ENCODE measurements around the gene ZNF492. TPM values are rescaled to one million over a fixed set of nuclear protein-coding genes. Genes with fewer than 3 reads are reported as not detected.

ZNF492 gene
- total RNA-seq, 3 donors from 2014 or later (not counting 1 experiment from before 2014, with no cell fraction given), result 0.40 to 0.54 TPM; not detected in 1

GRCh38 chr19:22622901-22623840 lies 11.0 kb upstream of the ZNF492 start:
- Histone ChIP-seq H3K9me3 (ENCODE audit: control insufficient read depth, insufficient read depth, low read length) (peaks cover 18% of the 10 kb centered on the region), H3K36me3 (ENCODE audit: control insufficient read depth, insufficient read depth, low read length) (no peaks in the 10 kb centered on the region), H3K4me1 (ENCODE audit: control insufficient read depth, insufficient read depth, low read length) (no peaks in the 10 kb centered on the region), H3K27me3 (ENCODE audit: control insufficient read depth, insufficient read depth, low read length) (peaks cover 2% of the 10 kb centered on the region), H3K4me3 (ENCODE audit: low read length) (no peak overlapping the region), H3K27ac (ENCODE audit: low read length) (no peak overlapping the region)
- no peaks in the 10 kb centered on the region for H3K36me3 Mint-ChIP-seq
- H3K4me1 Mint-ChIP-seq, result no peaks in the 10 kb centered on the region
- DNase-seq (no peak), ATAC-seq (no peak)
- intact Hi-C loops (cut with micrococcal nuclease), result no loop called here
- H3K27me3 Mint-ChIP-seq (ENCODE audit: low read depth in 2 of 2), result no peaks in the 10 kb centered on the region
- TF ChIP-seq CTCF (IDR thresholded peaks at IDR 0.05), result no peak
- H3K27ac Mint-ChIP-seq, result no peak overlapping the region
- 14% methylated on average over 71 of the region's 71 CpGs for WGBS (ENCODE audit: insufficient coverage)
- no peak overlapping the region for H3K4me3 Mint-ChIP-seq
- H3K9me3 Mint-ChIP-seq, result peaks cover 4 to 5% of the 10 kb centered on the region in 2 donors

- H3K27ac Mint-ChIP-seq, result no peak overlapping the region
- ATAC-seq (no peak), DNase-seq (no peak)
- no peaks in the 10 kb centered on the region for H3K4me1 Mint-ChIP-seq
- no peak for TF ChIP-seq CTCF (IDR thresholded peaks at IDR 0.05)
- intact Hi-C loops (cut with micrococcal nuclease), result no loop called here
- H3K9me3 Mint-ChIP-seq, result peaks cover 2 to 6% of the 10 kb centered on the region in 2 donors
- no peaks in the 10 kb centered on the region for H3K27me3 Mint-ChIP-seq (ENCODE audit: low read depth in 2 of 2)
- Histone ChIP-seq H3K9me3 (ENCODE audit: control insufficient read depth, insufficient read depth, low read length) (peaks cover 21% of the 10 kb centered on the region), H3K27ac (ENCODE audit: low read length) (no peak overlapping the region), H3K27me3 (ENCODE audit: control insufficient read depth, insufficient read depth, low read length) (peaks cover 2% of the 10 kb centered on the region), H3K36me3 (ENCODE audit: control insufficient read depth, insufficient read depth, low read length) (no peaks in the 10 kb centered on the region), H3K4me1 (ENCODE audit: control insufficient read depth, insufficient read depth, low read length) (no peaks in the 10 kb centered on the region), H3K4me3 (ENCODE audit: low read length) (no peak overlapping the region)
- WGBS (ENCODE audit: insufficient coverage), result 67% methylated on average over 13 of the region's 16 CpGs
- no peak overlapping the region for H3K4me3 Mint-ChIP-seq
- H3K36me3 Mint-ChIP-seq, result no peaks in the 10 kb centered on the region
These were observed 10.3 kb upstream of the ZNF492 start for GRCh38 chr19:22623841-22624221.

- H3K4me1 Mint-ChIP-seq, result no peaks in the 10 kb centered on the region
- Histone ChIP-seq H3K27ac (ENCODE audit: low read length) (no peak overlapping the region), H3K27me3 (ENCODE audit: control insufficient read depth, insufficient read depth, low read length) (peaks cover 2% of the 10 kb centered on the region), H3K4me3 (ENCODE audit: low read length) (no peak overlapping the region), H3K4me1 (ENCODE audit: control insufficient read depth, insufficient read depth, low read length) (no peaks in the 10 kb centered on the region), H3K36me3 (ENCODE audit: control insufficient read depth, insufficient read depth, low read length) (no peaks in the 10 kb centered on the region), H3K9me3 (ENCODE audit: control insufficient read depth, insufficient read depth, low read length) (peaks cover 17% of the 10 kb centered on the region)
- 79% methylated on average over 8 of the region's 8 CpGs for WGBS (ENCODE audit: insufficient coverage)
- H3K36me3 Mint-ChIP-seq, result no peaks in the 10 kb centered on the region
- intact Hi-C loops (cut with micrococcal nuclease), result no loop called here
- H3K27ac Mint-ChIP-seq, result no peak overlapping the region
- no peak for TF ChIP-seq CTCF (IDR thresholded peaks at IDR 0.05)
- no peaks in the 10 kb centered on the region for H3K27me3 Mint-ChIP-seq (ENCODE audit: low read depth in 2 of 2)
- DNase-seq (no peak), ATAC-seq (no peak)
- peaks cover 0 to 4% of the 10 kb centered on the region in 2 donors for H3K9me3 Mint-ChIP-seq
- no peak overlapping the region for H3K4me3 Mint-ChIP-seq
These were observed 8.7 kb upstream of the ZNF492 start for GRCh38 chr19:22625266-22626035.

Measured in natural killer cell (primary cell).